CD4-positive, alpha-beta T cell treated with Interleukin-4 for 4 hours (primary cell): ENCODE results near the gene GRHL3.
A peak's percentile ranks its signal among the peaks of the same experiment; 100 is the strongest.

ENCODE experiments used
- DNase-seq: peaks from one replicate; pipeline ENCODE4 v3.0.0-alpha.2; 2020

The GRHL3 gene

DNA sequence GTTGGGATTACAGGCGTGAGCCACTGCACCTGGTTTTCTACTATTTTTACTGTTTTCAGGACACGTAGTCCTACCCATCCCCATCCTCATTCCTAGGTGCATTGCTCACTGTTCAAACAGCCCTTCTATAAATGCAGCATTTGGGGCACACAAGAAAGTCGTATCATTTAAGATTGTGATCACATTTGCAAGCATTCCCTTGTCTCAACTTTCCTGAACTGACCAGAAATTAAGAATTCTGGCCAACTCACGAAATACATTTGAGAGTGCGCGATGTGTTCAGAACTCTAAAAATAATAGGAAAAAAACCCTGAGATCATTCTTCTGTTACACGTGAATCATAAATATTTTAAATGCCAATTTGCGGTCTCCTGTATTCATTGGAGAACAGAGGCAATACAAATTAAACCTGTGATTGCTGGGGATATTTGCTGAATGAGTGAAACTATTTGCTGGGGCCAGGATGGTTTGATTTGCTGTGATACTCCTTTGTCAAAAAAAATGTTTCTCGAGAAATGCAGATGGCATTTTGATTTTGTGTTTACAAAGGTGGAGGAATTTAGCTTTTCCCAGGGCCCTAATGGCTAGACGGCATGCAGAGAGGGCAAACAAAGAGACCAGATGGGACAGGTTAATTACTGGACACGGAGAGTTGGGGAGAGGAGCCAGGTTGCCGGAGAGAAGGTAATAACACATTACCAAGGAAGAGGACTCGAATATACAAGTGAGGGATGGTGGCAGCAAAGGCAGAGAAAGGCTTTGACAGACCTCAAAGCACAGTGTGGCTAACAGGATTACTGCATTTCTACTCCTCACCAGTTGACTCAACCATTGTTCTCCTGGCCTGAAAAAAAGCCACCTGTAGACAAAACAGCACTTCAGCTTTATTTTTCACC is 56.0 kb downstream of the GRHL3 start:
- no peak for DNase-seq

DNA sequence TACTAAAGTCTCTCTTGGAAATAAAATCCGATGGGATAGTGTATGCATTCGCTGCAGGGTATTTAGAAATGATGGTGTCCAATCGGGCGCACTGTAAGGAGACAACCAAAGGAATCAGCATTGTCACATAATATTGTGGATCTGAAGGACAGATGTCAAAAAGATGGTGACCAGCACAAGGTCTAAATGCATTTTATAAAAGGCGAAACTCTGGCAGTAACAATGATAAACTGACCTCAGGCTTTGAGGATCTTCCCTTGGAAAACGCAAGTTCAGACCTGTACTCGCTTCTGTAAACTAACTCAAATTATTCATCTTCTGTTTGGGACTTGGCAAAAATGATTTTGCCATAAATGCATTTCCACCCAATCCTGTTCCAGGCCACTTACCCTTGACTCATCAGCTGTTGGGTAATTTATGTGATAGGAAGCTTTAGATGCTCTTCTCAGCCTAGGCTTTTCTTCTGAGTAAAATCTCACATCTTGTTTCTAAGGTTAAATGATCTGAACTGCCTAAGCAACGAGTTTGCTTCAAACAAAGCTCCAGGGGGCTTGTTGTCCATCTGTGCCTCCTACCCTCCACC is 60.7 kb downstream of the GRHL3 start:
- no peak for DNase-seq

DNA sequence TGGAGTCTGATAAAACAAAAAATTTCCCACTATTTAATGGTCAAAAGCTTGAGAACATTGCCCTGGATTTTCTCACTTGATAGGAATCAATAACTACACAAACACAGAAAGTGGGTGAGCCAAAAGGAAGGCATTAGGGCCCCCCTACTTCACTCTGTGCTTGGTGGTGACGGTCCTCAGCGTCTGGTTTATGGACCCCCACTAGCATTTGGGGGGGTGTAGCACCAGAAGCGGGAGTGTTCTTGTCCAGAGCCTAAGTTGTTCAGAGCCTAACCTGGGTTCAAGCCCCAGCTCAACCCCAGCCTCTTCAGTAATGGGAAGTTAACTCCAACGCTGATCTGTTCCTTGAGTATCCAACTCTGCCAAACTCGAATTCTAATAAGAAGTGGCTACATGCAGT is 61.4 kb downstream of the GRHL3 start:
- no peak for DNase-seq

DNA sequence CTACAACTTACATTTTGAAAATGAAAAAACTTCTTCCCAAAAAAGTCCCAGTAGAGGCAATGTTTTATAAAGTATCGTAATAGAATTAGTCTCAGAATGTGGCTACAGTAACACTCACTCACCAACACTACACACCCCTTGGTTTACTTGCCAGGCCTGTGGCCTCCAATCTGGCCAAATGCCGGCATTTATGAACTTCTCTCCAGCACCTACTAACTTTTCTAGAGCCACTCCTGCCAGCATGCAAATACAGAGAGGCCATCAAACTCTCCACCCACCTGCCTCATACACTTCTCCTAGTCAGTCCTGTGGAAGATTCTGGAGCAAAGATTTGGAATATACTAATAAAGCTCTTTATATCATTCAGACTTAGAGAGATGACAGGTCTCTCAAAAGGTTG is 62.1 kb downstream of the GRHL3 start:
- DNase-seq, result no peak

DNA sequence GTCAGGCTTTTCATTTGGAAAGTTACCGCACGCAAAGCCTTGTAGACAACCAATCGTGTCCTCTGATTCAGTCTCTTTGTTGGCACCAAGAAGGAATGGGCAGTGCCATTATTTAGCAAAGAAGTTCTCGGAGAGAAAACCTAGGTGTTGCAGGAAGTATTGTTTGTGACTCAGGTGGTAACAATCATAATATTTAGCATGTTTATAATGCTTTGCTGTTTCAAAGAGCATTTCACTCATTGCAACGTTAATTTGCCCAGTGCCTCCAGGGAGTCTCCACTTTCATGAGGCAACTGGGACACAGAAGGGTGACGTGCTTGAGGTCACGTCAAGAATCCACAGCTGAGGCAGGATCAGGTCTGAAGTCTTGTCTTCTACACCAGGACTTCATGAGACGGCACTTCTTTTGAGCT is 63.0 kb downstream of the GRHL3 start:
- DNase-seq, result no peak

DNA sequence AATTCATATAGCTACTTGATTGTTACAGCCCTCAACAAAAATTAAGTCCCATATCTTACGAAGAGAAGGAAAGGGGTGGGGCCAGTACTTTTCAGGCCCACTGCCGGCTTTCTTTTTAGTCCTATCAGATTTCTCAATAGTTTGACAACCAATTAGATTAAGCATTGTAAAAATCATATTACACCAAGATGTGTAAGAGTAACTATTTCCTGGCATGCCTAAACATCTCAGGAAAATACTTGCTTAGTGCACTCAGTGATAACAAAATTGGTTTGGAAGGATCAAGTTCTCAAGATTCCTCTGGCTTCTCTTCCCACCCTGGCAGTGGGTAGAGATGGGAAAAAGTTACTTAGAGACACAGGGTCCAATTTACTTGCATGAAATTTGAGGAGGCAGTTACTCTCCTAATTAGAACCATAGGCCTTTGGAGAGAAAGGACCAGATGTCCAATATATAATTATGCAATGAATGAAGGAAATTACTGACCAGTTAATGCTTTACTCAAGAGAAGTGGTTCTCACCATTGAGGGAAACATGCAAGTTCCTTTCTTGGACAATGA is 64.3 kb downstream of the GRHL3 start:
- DNase-seq, result no peak

DNA sequence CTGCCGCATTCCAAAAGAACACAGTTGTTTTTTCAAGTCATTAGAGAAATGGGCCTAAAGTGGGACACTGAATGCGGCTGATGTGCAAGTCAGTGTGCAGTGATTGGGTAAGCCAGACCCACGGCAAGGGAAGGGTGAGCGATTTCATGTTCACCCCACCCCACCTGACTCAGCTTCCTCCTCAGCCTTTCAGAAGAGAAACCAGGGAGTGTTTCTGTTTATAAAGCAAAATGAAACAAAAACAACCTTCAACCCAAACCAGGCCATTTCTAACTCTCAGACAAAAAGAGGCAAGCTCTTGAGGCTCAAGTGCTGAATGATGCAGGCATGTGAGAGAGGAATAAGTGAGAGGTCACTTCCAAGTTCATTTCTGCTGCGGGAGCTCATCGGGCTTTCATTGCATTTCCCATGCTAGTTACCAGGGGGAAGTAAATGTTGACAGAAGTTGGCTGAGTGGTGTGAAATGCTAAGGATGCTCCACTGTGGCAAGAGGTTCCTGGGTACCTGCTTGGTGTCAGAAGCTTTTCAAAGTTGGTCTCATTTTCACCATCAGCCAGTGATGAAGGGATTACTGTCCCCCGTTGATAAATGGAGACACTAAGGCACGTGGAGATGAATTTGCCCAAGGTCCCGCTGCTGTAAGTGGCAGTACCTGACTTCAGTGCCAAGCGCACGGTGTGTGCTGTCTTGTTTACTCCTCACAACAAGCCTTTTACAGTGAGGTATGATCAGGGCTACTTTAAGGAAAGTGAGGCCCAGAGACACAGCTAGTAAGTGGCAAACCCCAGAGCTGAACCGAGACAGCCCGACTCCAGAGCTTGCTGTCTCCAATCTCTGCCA is 65.3 kb downstream of the GRHL3 start:
- DNase-seq, result peak; percentile 56

DNA sequence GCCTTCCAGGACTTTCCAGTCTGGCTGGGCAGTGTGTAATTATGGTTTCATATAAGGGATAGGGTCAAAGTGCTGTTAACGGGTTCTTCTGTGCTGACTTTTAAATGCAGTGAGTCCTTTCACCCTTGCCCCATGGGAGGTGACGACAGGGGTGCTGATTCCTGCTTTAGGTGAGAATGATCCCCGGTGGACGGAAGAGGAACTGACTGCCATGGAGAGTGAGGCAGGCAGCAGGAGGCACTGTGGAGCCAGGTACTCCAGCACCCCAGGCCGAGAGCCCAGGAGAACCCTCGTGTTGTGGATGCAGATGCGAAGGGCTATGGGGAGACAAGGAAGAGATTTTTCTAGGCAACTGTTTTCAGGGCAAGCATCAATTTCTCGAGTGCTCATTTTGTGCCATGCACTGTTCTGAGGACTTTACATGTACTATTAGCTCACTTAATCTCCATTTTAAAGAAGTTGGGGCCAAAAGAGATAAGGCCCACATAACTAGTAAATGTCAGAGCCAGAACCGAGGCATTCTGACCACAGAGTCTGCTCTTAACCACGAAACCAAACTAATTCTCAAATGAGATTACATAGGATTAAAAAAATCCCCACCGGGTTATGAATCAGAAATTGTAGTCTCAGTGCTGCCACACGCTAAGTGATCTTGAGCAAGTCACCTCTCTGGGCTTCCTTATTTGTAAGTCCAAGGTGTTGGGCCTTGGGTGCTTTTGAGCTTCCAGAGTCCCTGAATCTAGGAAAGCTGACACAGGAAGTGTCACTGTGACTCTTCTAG is 66.2 kb downstream of the GRHL3 start:
- peak; percentile 18 for DNase-seq

DNA sequence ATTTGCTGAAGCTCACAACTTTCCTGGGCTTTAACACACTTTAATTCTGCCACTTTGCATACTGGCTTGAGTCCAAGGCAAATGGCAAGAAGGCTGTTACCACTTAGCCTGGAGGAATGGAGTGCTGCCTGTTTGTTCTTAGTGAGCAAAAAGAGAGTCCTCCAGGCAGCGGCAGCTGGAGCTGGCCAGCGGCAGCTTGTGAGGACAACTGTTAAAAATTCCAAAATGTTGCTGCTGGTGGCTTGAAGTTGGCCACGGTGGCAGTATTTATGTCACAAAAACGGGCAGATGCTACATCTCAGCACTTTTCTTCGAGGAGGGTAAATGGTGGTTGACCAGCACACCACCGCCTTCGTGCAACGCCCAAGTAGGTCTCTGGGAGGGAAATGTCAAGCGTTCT is 67.1 kb downstream of the GRHL3 start:
- DNase-seq, result no peak

DNA sequence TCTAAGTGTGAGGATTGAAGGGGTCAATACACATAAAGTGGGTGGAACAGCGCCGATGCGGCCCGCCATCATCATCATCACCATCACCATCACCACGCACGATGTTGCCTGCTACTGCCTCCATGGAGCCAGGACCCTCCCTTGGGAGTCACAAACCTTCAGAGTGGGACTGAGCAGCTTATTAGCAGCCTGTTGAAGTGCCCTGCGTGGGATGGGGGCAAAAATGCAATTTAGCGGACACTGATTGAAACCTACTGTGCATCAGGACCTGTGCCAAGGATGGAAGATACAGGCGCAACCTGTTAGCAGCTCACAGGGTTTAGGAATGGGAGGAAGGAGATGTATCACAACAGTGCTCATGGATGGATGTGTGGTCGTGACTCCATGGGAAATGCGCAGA is 67.8 kb downstream of the GRHL3 start:
- DNase-seq, result no peak

DNA sequence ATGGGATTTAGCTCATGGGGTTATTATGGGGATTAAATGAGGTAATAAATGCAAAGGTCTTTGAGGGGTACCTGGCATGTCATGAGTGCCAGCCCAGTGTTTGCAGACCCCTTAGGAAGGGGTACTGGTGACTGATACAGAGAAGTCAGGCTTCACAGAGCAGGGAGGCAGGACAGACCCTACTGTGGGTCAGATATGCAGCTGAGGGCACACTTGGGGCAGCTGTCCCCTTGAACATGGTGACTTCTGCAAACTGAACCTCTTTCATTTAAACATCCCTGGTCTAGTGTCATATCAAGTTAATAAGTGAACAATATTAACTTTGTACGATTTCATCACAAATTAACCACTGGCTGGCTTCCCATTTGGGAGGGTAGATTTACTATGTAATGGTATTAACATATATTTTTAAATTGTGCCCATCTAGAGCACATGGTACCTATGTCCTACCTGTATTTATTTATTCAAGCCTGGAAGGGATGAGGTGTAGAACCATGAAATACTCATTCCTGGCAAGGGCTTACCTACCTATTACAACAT is 68.5 kb downstream of the GRHL3 start:
- DNase-seq, result no peak

DNA sequence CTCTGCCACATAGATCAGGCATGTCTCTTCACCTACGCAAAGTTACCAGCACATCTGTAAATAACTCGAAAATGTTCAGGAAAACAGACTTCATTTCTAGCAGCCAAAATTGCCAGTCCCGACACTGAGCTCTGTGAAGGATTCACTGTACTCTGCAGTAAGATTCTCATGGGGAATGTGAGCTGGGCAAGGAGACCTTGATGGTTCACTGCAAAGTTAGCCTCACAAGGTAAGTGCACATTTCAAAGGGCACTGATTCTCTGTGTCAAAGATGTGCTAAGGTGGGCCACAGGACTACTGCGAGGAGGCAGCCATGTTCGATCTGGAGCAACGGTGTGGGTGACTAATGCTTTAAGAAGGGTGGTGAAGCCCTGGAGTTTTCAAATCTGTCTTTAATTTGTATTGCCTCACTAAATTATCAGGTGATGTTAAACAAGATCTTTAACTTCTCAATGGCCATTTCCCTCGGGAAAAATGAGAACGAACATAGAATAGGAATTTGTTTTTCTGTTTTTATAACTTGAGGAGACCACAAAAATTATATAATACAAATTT is 69.3 kb downstream of the GRHL3 start:
- DNase-seq, result no peak

DNA sequence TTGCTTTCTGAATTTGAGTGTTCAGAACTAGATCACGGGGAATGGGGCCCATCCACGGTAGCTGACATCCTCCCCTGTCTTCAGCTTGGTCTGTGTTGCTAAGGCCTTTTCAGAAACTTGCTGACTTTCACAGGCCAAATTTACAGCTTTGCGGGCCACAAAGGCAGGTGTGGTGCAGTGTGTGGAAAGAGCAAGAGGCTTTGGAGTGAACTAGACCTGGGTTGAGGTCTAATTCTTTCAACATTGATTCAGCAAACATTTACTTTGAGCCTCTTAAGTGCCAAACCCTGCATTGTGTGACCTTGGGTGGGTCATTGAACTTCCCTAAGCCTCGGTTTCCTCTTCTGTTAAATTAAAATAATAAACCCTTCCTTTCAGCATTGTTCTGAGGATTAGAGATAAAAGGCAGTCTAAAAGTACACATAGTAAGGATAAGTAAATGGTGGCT is 70.1 kb downstream of the GRHL3 start:
- DNase-seq, result no peak

DNA sequence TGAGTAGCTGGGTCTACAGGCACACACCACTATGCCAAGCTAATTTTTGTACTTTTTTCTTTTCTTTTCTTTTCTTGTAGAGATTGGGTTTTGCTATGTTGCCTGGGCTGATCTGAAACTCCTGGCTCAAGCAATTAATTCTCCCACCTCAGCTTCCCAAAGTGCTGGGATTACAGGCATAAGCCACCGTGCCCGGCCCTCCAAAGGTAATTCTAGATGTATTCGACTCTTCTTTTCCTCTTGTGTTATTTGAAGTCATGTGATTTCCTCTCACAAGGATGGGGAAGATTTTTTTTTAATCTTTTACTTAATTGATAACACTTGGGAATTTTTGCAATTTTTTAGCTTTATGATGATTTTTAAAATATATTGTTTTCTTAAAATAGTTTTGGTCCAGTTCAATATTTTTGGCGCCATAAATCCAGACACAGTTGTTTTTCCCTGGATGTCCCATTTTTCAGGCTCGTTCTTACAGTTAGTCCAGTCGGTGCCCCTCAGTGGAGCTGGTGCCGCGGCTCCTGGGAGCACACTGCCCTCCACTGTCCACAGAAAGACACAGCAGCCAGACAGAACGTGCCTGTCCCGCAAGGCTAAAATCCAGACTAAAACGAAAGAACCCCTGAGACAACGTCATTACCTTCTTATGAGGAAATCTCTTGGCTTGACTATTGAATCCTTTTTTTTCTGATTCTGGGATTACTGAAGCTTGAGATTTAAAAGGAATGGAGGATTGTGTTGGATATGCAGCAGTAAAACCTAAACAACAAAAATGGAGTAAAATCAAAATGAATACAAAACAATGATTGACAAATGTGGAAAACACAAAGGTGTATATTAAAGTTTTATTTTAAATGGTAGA is 72.0 kb downstream of the GRHL3 start:
- peak; percentile 76 for DNase-seq

DNA sequence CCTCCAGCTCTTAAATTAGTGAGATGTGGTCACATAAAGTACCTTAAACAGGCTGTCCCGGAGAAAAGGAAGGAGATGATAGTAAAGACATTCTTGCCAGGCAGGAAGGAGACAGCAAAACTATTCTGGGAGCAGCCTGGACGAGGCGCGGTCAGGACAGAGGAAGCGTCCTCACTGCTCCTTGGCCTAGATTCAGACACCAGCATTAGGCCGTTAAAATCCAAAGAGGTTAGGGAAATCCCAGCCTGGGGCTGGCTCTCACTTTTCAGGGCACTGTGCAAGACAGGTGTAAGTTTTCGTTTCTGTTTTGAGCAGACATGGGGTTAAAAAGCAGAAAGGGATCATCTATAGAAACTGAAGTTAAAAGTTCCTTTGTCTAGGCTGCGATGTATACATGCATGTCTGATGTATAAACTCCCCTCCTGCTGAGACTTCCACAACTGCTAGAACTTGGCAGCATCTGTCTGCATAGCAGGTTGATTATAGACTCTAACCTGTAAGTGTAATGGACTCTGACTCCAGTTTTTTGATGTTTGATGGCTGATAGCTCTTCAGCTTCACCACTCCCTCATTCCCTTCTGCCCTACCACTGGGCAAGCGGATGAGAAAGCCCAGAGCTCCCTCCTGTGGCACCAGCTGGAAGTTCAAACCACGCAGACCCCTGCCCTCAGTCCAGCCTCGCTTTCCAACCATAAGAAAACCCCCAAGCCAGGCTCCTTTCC is 72.9 kb downstream of the GRHL3 start:
- peak; percentile 71 for DNase-seq

DNA sequence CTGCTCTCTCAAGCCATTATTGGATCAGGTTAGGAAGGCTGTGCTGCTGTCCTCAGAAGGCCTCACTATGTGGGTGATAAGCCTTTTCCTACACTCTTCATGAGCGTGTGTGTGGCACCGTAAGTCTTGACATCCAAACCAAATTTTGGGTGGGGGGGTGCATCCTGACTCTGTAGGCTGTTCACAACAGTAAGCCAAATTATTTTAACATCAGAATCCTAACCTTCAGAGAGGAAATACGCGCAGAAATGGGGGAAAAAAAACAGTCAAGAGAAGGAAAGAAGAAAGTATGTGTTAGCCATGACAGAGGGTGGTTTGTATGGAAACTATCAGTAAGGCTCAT is 73.4 kb downstream of the GRHL3 start:
- DNase-seq, result no peak

DNA sequence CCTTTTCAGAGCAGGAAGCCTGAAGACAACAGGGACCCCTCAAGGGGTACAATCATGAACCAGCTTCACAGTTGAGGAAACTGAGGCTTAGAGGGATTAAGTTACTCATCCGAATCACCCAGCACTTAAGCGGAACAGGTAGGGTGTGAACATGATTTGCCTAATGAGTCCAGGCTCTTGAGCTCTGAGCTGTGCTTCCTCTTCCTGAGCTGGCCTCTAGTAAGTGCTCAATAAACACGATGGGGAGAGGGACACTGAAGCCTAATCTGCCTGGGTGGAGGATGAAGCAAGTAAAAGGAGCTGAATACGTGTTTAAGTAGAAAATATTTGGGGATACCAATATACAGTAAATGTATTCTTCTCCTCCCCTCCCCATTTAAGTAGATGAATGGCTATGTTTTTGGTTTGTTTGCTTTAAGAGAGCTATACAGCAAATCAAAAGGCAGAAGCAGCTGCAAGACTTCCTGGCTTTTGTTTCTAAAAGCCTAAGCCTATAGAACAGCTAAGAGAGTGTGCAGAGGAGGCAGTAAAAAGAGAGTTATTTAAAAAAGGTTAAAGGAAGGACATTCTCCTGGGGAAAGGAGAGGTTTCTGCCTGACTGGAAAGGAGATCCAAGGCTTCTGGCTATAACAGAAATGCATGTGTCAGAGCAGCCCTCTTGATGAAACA is 74.0 kb downstream of the GRHL3 start:
- no peak for DNase-seq

DNA sequence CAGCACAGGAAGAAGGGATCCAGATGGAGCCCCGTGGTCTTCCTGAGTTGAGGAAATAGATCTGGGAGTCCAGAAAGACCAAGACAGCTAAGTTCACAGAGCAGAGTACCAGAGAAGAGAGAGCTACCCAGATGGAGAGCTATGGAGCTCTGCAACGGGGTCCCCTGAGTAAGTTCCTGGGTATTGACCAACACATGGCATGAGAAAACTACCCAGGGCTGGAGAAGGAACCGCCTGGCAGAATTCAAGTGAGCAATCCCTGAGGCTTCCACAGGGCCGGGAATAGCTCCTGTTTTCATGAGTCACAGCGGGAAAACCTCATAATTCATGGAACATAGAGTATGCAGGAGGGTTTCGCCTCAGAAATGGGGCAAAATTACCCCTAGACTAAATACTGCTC is 74.7 kb downstream of the GRHL3 start:
- DNase-seq, result no peak

DNA sequence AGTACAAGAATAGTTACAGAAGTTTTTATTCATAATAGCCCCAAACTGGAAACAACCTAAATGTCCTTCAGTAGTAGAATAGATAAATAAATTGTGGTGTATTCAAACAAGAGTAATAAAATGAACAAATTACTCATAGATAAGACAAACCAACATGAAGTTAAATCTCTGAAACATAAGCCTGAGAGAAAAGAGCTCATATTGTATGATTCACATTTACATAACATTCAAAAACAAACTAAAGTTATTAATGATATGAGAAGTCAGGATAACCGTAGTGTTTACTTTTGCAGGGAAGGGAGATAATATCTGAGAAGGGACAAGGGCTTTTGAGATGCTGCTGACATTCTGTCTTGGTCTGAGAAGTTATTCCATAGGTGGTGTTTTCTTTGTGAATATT is 80.9 kb downstream of the GRHL3 start:
- DNase-seq, result no peak

DNA sequence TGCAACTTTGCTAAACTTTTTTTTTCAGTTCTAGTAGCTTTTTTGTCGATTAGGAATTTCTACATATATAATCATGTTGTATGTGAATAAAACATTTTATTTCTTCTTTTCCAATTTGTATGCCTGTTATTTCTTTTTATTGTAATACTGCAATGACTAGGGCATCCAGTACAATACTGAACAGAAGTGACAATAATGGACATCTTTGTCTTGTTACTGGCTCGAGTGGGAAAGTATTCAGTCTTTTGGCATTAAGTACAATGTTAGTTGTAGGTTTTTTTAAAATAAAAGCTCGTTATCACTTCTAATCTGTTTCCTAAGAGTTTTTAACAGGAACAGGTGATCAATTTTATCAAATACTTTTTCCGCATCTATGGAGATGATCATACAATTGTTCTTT is 84.6 kb downstream of the GRHL3 start:
- no peak for DNase-seq
